K562 treated with DMSO at 1 percent for 24 hours (cell line): ENCODE results near the gene CSPG4. TPM values are rescaled to one million over a fixed set of nuclear protein-coding genes. Genes with fewer than 3 reads are reported as not detected.

ENCODE experiments used
- total RNA-seq: library from RNA; unstranded; fragments of 300-600 nt; gene quantifications from 2 replicates; pipeline ENCODE4 v1.2.3, GENCODE V29; 2022; ENCODE audit warnings: low read depth; ENCODE audit not compliant: insufficient read depth

CSPG4 gene, protein sequence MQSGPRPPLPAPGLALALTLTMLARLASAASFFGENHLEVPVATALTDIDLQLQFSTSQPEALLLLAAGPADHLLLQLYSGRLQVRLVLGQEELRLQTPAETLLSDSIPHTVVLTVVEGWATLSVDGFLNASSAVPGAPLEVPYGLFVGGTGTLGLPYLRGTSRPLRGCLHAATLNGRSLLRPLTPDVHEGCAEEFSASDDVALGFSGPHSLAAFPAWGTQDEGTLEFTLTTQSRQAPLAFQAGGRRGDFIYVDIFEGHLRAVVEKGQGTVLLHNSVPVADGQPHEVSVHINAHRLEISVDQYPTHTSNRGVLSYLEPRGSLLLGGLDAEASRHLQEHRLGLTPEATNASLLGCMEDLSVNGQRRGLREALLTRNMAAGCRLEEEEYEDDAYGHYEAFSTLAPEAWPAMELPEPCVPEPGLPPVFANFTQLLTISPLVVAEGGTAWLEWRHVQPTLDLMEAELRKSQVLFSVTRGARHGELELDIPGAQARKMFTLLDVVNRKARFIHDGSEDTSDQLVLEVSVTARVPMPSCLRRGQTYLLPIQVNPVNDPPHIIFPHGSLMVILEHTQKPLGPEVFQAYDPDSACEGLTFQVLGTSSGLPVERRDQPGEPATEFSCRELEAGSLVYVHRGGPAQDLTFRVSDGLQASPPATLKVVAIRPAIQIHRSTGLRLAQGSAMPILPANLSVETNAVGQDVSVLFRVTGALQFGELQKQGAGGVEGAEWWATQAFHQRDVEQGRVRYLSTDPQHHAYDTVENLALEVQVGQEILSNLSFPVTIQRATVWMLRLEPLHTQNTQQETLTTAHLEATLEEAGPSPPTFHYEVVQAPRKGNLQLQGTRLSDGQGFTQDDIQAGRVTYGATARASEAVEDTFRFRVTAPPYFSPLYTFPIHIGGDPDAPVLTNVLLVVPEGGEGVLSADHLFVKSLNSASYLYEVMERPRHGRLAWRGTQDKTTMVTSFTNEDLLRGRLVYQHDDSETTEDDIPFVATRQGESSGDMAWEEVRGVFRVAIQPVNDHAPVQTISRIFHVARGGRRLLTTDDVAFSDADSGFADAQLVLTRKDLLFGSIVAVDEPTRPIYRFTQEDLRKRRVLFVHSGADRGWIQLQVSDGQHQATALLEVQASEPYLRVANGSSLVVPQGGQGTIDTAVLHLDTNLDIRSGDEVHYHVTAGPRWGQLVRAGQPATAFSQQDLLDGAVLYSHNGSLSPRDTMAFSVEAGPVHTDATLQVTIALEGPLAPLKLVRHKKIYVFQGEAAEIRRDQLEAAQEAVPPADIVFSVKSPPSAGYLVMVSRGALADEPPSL (N-terminal part only)
- total RNA-seq, result 0.27 and 0.37 TPM in 2 replicates

GRCh38 chr15:75712668-75713337 lies at the start of gene CSPG4:
CSPG4 (minus strand) TSS chr15:75712848; CDS start chr15:75712755, 93 bp downstream.

GRCh38 chr15:75647370-75648155 lies 65.1 kb downstream of the CSPG4 start, which contains the start of gene SNX33:
SNX33 (plus strand) TSS chr15:75647912; CDS start chr15:75649103, 1,191 bp downstream.

DNA sequence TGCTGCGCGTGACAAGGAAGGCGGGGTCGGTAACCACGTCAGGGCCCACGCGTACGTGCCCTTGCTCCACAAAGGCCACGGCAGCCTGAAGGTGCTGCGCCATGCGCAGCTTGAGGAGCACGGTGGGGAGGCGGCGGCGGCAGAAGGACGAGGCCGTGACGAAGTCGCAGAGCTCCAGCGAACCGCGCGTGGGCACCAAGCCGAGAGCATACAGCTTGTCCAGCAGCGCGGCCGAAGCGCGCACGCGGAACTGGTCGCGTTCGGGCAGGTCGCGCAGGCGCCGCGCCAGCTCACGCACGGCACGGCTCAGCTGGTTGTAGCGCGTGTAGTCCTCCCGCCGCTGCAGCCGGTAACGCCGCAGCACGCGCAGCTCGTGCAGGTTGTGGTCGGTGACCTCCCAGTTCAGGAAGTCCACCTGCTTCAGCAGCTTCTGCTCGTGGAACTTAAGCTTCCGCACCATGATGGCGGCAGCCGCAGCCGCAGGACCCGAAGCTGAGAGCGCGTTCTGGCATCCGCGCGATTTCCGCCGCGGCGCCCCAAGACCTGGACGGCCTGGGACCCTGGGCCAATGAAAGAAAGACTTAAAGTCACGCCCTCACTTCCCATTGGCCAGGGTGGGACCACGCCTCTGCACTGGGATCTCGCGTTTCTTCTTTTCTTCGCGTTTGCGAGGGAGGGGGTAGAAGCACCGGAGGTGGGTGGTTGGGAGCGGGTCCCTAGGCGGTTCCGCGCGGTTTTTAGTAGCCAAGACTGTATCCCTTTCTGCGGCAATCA lies 72.8 kb downstream of the CSPG4 start, which contains the start of gene IMP3:
Gene IMP3 (minus strand): TSS at position 516 of the 774 bp plus-strand sequence. CDS start 56 bp downstream, at position 460.

DNA sequence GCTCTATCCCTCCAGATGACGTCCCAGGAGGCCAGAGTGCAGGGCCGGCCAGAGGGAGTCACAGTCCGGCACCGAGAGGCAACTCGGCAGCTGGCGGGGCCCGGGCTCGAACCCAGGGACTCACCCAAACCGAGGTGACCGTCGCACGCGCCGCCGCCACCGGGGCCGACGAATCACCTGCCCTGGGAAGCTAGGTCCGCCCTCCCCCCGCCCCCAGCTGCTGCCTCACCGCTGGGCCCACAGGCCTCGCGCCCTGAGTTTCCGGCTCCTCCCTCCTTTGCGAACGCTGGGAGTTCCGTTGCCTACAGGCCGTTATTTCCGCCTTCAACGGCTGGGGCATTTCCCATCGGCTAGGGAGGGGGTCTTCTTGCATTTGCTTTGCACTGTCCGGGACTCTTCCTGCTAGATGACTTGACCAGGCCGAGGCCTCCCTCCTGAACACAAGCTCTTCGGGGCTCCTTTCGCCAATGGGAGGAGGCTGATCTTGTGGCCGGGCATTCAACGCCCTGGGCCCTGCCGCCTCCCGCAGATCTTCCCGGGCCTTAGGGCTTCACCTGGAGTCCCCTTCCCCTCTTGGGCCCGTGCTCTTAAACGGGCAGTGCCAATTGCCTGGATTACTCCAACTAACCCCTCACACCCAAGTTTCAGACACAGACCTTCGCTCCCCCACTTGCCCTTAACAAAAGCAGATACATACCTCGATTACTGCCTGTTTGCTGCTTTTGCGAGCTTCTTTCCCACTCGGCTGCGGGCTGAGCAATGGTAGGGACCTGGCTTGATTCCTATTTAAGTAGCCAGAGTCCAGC lies 86.9 kb downstream of the CSPG4 start, which contains the start of gene SNUPN:
Gene SNUPN (minus strand): TSS at position 184 of the 806 bp plus-strand sequence. CDS start 4,674 bp downstream, outside the sequence.

Other genes starting within 250 kb of the CSPG4 start
- 28.8 and 33.8 TPM in 2 replicates for gene PTPN9, start 133.5 kb downstream of the CSPG4 start, total RNA-seq
- gene SNUPN, start 87.1 kb downstream of the CSPG4 start, total RNA-seq, result 19.8 and 20.5 TPM in 2 replicates
- gene IMP3, start 72.6 kb downstream of the CSPG4 start, total RNA-seq, result 236 and 245 TPM in 2 replicates
- gene SNX33, start 64.9 kb downstream of the CSPG4 start, total RNA-seq, result 18.2 and 18.7 TPM in 2 replicates
- 8.2 and 8.7 TPM in 2 replicates for gene UBE2Q2, start 130.6 kb upstream of the CSPG4 start, total RNA-seq
- gene FBXO22, start 191.0 kb upstream of the CSPG4 start, total RNA-seq, result 50.9 and 56.0 TPM in 2 replicates